ENCODE measurements around the gene PJVK. TPM values are rescaled to one million over a fixed set of nuclear protein-coding genes. Genes with fewer than 3 reads are reported as not detected.

The PJVK gene
- total and polyA plus RNA-seq, 2 of the 13 experiments (the other 11 are each of a cell fraction or from before 2014, with no cell fraction given), result 1.2 to 2.6 TPM

DNA sequence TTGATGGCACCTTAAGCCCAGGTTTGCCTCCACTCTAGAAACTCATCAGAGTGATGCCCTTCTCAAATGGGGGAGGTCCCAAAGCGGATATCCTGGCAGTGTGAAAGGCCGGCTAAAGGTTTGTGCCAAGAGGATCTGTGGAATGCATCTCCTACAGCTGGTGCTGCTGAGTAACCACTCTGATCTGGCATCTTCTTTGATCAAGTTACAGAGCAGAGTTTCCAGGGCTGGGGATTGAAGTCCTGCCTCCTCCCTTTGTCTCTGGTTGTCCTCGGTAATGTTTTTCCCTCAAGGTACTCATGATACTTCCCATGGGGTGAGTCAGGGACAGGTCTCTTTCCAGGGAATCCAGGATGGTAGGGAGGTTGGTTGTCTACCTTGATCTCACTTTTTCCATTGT, 24.8 kb upstream of the PJVK start:
- H3K4me2 ChIP-seq (ENCODE audit: low read depth, low read length), result no peak overlapping the region
- ChIA-PET POLR2A (interaction anchor here (0.9 to 3.6 kb wide), 3 partner anchors 10 to 25 kb away, joined by 5 to 47 read pairs (median 5); partner anchors contain the start of genes PJVK and PRKRA), CTCF (ENCODE audit: low intra/inter-chr PET ratio, low total read pairs) (no interaction called here)
- H3K79me2 ChIP-seq (ENCODE audit: insufficient read depth, low read length), result no peaks in the 10 kb centered on the region
- FAIRE-seq (no peak), DNase-seq (ENCODE audit: low spot score) (no peak), ATAC-seq (no peak)
- peaks cover 25% of the 10 kb centered on the region for H3K4me1 ChIP-seq (ENCODE audit: insufficient read depth, low read length)
- no peak overlapping the region for H2AFZ ChIP-seq (ENCODE audit: low read length)
- peaks cover 7% of the 10 kb centered on the region; the same call in 1 of the 2 replicates for H3K9me3 ChIP-seq (ENCODE audit: low read length)
- 99% methylated on average over 3 of the region's 3 CpGs for WGBS (ENCODE audit: low lambda C conversion rate)
- no peak overlapping the region for H3K4me3 ChIP-seq (replicated peaks in 1 of 3; ENCODE audit: insufficient read depth in 1 of 3, low read depth in 2 of 3, low read length in 3 of 3)
- no peaks in the 10 kb centered on the region for H4K20me1 ChIP-seq (ENCODE audit: insufficient read depth, low read length)
- BruUV-seq (replicated peaks), result no TSS peak
- H3K27me3 ChIP-seq (ENCODE audit: control insufficient read depth in 1 of 2, insufficient read depth in 2 of 2, low read length in 2 of 2), result no peaks in the 10 kb centered on the region
- intact Hi-C loops (cut with micrococcal nuclease; ENCODE audit: unreplicated experiment) (no loop called here), in situ Hi-C loops (cut with HindIII; ENCODE audit: extremely low pct_ligation_motif_present, low pct_unique_long_range_greater_than_20kb) (no loop called here)
- no peak overlapping the region for H3K27ac ChIP-seq (ENCODE audit: extremely low read length, insufficient read depth, low read length)
- no peaks in the 10 kb centered on the region; a peak in 1 of 5 replicates for H3K36me3 ChIP-seq (replicated peaks in 1 of 2; ENCODE audit: control insufficient read depth in 1 of 2, insufficient read depth in 2 of 2, low read length in 2 of 2)
- H3K9ac ChIP-seq (ENCODE audit: insufficient read depth, low read depth, low read length), result no peak overlapping the region
- TF ChIP-seq, protein P1, sequence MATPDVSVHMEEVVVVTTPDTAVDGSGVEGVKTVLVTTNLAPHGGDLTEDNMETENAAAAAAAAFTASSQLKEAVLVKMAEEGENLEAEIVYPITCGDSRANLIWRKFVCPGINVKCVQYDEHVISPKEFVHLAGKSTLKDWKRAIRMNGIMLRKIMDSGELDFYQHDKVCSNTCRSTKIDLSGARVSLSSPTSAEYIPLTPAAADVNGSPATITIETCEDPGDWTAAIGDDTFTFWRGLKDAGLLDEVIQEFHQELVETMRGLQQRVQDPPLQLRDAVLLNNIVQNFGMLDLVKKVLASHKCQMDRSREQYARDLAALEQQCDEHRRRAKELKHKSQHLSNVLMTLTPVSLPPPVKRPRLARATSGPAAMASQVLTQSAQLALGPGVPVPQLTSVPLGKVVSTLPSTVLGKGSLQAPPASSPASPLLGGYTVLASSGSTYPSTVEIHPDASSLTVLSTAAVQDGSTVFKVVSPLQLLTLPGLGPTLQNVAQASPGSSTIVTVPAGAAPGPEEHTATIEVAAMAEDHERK (CRISPR knock-in tag; IDR thresholded peaks at IDR 0.05; ENCODE audit: low read depth), result no peak
- TF ChIP-seq RFX1 (IDR thresholded peaks at IDR 0.05), result no peak
- TF ChIP-seq, protein P2, sequence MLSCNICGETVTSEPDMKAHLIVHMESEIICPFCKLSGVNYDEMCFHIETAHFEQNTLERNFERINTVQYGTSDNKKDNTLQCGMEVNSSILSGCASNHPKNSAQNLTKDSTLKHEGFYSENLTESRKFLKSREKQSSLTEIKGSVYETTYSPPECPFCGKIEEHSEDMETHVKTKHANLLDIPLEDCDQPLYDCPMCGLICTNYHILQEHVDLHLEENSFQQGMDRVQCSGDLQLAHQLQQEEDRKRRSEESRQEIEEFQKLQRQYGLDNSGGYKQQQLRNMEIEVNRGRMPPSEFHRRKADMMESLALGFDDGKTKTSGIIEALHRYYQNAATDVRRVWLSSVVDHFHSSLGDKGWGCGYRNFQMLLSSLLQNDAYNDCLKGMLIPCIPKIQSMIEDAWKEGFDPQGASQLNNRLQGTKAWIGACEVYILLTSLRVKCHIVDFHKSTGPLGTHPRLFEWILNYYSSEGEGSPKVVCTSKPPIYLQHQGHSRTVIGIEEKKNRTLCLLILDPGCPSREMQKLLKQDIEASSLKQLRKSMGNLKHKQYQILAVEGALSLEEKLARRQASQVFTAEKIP (CRISPR knock-in tag; IDR thresholded peaks at IDR 0.05; ENCODE audit: borderline replicate concordance), result no peak
- no peak for TF ChIP-seq KDM5B (CRISPR knock-in tag; IDR thresholded peaks at IDR 0.05; ENCODE audit: borderline replicate concordance)
- TF ChIP-seq, protein P3, sequence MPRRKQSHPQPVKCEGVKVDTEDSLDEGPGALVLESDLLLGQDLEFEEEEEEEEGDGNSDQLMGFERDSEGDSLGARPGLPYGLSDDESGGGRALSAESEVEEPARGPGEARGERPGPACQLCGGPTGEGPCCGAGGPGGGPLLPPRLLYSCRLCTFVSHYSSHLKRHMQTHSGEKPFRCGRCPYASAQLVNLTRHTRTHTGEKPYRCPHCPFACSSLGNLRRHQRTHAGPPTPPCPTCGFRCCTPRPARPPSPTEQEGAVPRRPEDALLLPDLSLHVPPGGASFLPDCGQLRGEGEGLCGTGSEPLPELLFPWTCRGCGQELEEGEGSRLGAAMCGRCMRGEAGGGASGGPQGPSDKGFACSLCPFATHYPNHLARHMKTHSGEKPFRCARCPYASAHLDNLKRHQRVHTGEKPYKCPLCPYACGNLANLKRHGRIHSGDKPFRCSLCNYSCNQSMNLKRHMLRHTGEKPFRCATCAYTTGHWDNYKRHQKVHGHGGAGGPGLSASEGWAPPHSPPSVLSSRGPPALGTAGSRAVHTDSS (CRISPR knock-in tag; conservative IDR thresholded peaks at IDR 0.05), result no peak
- TF ChIP-seq, protein P4, sequence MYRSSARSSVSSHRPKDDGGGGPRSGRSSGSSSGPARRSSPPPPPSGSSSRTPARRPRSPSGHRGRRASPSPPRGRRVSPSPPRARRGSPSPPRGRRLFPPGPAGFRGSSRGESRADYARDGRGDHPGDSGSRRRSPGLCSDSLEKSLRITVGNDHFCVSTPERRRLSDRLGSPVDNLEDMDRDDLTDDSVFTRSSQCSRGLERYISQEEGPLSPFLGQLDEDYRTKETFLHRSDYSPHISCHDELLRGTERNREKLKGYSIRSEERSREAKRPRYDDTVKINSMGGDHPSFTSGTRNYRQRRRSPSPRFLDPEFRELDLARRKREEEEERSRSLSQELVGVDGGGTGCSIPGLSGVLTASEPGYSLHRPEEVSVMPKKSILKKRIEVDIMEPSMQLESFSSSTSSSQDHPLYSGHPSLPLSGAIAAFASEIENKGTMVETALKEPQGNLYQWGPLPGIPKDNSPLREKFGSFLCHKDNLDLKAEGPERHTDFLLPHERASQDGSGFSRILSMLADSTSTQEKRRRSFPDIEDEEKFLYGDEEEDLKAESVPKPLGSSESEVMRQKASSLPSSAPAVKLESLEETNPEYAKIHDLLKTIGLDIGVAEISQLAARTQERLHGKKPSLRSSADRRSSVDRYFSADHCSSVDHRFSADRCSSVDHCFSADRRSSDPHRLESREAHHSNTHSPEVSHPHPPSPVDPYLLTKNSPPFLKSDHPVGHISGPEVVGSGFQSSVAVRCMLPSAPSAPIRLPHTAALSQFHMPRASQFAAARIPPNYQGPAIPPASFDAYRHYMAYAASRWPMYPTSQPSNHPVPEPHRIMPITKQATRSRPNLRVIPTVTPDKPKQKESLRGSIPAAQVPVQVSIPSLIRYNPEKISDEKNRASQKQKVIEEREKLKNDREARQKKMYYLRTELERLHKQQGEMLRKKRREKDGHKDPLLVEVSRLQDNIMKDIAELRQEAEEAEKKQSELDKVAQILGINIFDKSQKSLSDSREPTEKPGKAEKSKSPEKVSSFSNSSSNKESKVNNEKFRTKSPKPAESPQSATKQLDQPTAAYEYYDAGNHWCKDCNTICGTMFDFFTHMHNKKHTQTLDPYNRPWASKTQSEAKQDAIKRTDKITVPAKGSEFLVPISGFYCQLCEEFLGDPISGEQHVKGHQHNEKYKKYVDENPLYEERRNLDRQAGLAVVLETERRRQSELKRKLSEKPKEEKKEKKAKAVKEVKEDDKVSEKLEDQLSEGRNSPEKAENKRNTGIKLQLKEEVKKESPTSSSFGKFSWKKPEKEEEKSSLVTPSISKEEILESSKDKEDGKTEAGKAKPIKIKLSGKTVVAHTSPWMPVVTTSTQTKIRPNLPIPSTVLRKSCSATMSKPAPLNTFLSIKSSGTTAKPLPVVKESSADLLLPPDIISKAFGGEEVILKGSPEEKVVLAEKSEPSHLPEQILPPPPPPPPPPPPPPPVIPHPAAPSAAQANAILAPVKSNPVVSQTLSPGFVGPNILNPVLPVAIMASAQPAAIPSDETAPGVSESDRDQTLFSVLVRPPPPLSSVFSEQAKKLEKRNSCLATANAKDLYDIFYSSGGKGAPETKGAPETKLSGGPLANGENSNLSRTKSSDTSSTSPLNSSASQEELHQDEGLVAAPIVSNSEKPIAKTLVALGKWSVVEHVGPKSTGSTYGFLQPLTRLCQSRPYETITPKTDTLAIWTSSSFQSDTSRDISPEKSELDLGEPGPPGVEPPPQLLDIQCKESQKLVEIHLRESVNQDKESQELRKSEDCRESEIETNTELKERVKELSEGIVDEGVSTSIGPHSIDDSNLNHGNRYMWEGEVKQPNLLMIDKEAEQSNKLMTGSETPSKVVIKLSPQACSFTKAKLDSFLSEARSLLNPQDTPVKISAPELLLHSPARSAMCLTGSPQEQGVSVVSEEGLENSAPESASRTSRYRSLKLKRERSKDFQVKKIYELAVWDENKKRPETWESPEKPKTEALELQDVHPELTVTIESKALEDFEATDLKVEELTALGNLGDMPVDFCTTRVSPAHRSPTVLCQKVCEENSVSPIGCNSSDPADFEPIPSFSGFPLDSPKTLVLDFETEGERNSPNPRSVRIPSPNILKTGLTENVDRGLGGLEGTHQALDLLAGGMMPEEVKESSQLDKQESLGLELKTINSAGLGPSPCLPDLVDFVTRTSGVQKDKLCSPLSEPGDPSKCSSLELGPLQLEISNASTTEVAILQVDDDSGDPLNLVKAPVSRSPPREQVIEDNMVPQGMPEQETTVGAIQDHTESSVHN (CRISPR knock-in tag; IDR thresholded peaks at IDR 0.05), result no peak
- no peak for TF ChIP-seq KAT8 (CRISPR knock-in tag; IDR thresholded peaks at IDR 0.05)
- TF ChIP-seq ZNF180 (CRISPR knock-in tag; IDR thresholded peaks at IDR 0.05; ENCODE audit: borderline replicate concordance, low read depth), result no peak
- no peak for TF ChIP-seq IRX3 (CRISPR knock-in tag; IDR thresholded peaks at IDR 0.05; ENCODE audit: borderline replicate concordance, low read depth)
- TF ChIP-seq, protein P5, sequence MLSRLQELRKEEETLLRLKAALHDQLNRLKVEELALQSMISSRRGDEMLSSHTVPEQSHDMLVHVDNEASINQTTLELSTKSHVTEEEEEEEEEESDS (CRISPR knock-in tag; IDR thresholded peaks at IDR 0.05; ENCODE audit: borderline replicate concordance), result no peak
- no peak for TF ChIP-seq ZNF772 (CRISPR knock-in tag; IDR thresholded peaks at IDR 0.05)
